IMR-90 (cell line): ENCODE data around the gene HARS1. TPM values are rescaled to one million over a fixed set of nuclear protein-coding genes. Genes with fewer than 3 reads are reported as not detected.

Experiments used
- ATAC-seq: fragments of 200-7000 bp; cut with Tn5 transposase; 2 replicates; pipeline ENCODE4 v1.9.1; 2020; ENCODE audit warnings: low read depth, mild to moderate bottlenecking, moderate library complexity
- BruUV-seq: library from RNA; stranded (reverse); fragments of 400-500 nt; replicated peaks from 2 replicates; lab custom pipeline; 2021; lab: Mats Ljungman, UMichigan
- CTCF ChIA-PET: fragments of 300-600 bp; formaldehyde crosslinking; extraction: SDS; loops from one replicate; lab custom pipeline; 2021; ENCODE audit warnings: antibody characterized with exemption; lab: Yijun Ruan, JAX
- POLR2A ChIA-PET: fragments of 300-600 bp; sonication (Branson Sonifier 250); formaldehyde crosslinking; loops from one replicate; lab custom pipeline; 2022; ENCODE audit warnings: antibody characterized with exemption; ENCODE audit not compliant: unreplicated experiment; lab: Charles Lee
- DNase-seq: peaks from one replicate; pipeline ENCODE4 v3.0.0; 2013
- H2AFZ ChIP-seq: replicated peaks from 2 replicates; pipeline ENCODE3; 2013; ENCODE audit warnings: low read length, mild to moderate bottlenecking; ENCODE audit not compliant: poor library complexity
- H2AK5ac ChIP-seq: 2 replicates; pipeline ENCODE4 v1.6.1; 2013; ENCODE audit warnings: low read depth, low read length, inconsistent platforms
- H2AK9ac ChIP-seq: replicated peaks from 2 replicates; pipeline ENCODE3; 2013; ENCODE audit warnings: mild to moderate bottlenecking, low read depth, low read length, moderate library complexity; ENCODE audit not compliant: poor library complexity
- H2BK120ac ChIP-seq: 2 replicates; pipeline ENCODE4 v1.6.1; 2013; ENCODE audit warnings: low read depth, low read length, inconsistent platforms
- H2BK15ac ChIP-seq: 3 replicates; pipeline ENCODE4 v1.6.1; 2013; ENCODE audit warnings: low read depth, low read length, inconsistent platforms
- H2BK20ac ChIP-seq: 2 replicates; pipeline ENCODE4 v1.6.1; 2013; ENCODE audit warnings: low read depth, mild to moderate bottlenecking, inconsistent platforms, low read length, moderate library complexity
- H2BK5ac ChIP-seq: 2 replicates; pipeline ENCODE4 v1.6.1; 2013; ENCODE audit warnings: mild to moderate bottlenecking, low read depth, low read length, inconsistent platforms; ENCODE audit not compliant: poor library complexity, severe bottlenecking
- H3K14ac ChIP-seq: replicated peaks from 2 replicates; pipeline ENCODE4 v1.6.1; 2013; ENCODE audit warnings: low read depth, low read length, inconsistent platforms
- H3K18ac ChIP-seq: 2 replicates; pipeline ENCODE4 v1.6.1; 2013; ENCODE audit warnings: low read depth, low read length, control low read depth
- H3K23ac ChIP-seq: 2 replicates; pipeline ENCODE4 v1.6.1; 2013; ENCODE audit warnings: low read depth, low read length, inconsistent platforms
- H3K27ac ChIP-seq: 2 replicates; pipeline ENCODE4 v1.5.1; 2013; ENCODE audit warnings: mild to moderate bottlenecking, control low read depth, low read length; ENCODE audit not compliant: insufficient read depth
- H3K27me3 ChIP-seq: 2 replicates; pipeline ENCODE4 v1.6.1; 2013; ENCODE audit warnings: low read length; ENCODE audit not compliant: control insufficient read depth, insufficient read depth
- H3K36me3 ChIP-seq: 2 replicates; pipeline ENCODE4 v1.6.1; 2013; ENCODE audit warnings: low read length, mixed read lengths; ENCODE audit not compliant: control insufficient read depth, insufficient read depth
- H3K4ac ChIP-seq: 2 replicates; pipeline ENCODE4 v1.6.1; 2013; ENCODE audit warnings: low read depth, low read length, inconsistent platforms
- H3K4me1 ChIP-seq: 2 replicates; pipeline ENCODE4 v1.6.1; 2013; ENCODE audit warnings: low read length, mixed read lengths; ENCODE audit not compliant: control insufficient read depth, insufficient read depth
- H3K4me2 ChIP-seq: 2 replicates; pipeline ENCODE4 v1.6.1; 2013; ENCODE audit warnings: low read depth, mild to moderate bottlenecking, control low read depth, low read length, moderate library complexity
- H3K4me3 ChIP-seq: 2 replicates; pipeline ENCODE4 v1.5.1; 2013; ENCODE audit warnings: low read depth, mild to moderate bottlenecking, control low read depth, low read length, moderate library complexity; ENCODE audit not compliant: insufficient read depth
- H3K56ac ChIP-seq: 2 replicates; pipeline ENCODE4 v1.6.1; 2013; ENCODE audit warnings: low read length, inconsistent platforms; ENCODE audit not compliant: insufficient read depth; ENCODE audit errors: extremely low read depth
- H3K79me1 ChIP-seq, 2 experiments: 2 replicates each; pipeline ENCODE4 v1.6.1; 2013; ENCODE audit warnings: low read length in 2 of 2, inconsistent platforms in 1 of 2, low read depth in 1 of 2
- H3K9ac ChIP-seq: 2 replicates; pipeline ENCODE4 v1.6.1; 2013; ENCODE audit warnings: low read depth, low read length, control low read depth
- H3K9me1 ChIP-seq: 2 replicates; pipeline ENCODE4 v1.6.1; 2013; ENCODE audit warnings: low read length, inconsistent platforms; ENCODE audit not compliant: insufficient read depth
- H3K9me3 ChIP-seq: 2 replicates; pipeline ENCODE4 v1.6.1; 2013; ENCODE audit warnings: low read length; ENCODE audit not compliant: control insufficient read depth, insufficient read depth
- H4K20me1 ChIP-seq: 2 replicates; pipeline ENCODE4 v1.6.1; 2013; ENCODE audit warnings: low read length, inconsistent platforms; ENCODE audit not compliant: insufficient read depth
- H4K5ac ChIP-seq: 2 replicates; pipeline ENCODE4 v1.6.1; 2013; ENCODE audit warnings: mild to moderate bottlenecking, low read depth, low read length, control low read depth
- H4K8ac ChIP-seq, 2 experiments: 2 replicates each; pipeline ENCODE4 v1.6.1; 2013; ENCODE audit warnings: low read depth in 2 of 2, low read length in 2 of 2, control low read depth in 1 of 2, inconsistent platforms in 1 of 2
- H4K91ac ChIP-seq: 2 replicates; pipeline ENCODE4 v1.6.1; 2013; ENCODE audit warnings: low read depth, low read length, inconsistent platforms; ENCODE audit not compliant: insufficient read depth
- BHLHE40 ChIP-seq: fragments of 150-350 bp; IDR thresholded peaks from 2 replicates; pipeline ENCODE4 v1.6.1; 2016; ENCODE audit warnings: mild to moderate bottlenecking, low read depth, low read length
- CEBPB ChIP-seq: IDR thresholded peaks from 2 replicates; pipeline ENCODE4 v1.6.1; 2012; ENCODE audit warnings: low read depth, low read length, improper control_type of control experiment
- CHD1 ChIP-seq: IDR thresholded peaks from 2 replicates; pipeline ENCODE4 v1.6.1; 2012; ENCODE audit warnings: low read depth, low read length, improper control_type of control experiment
- ELK1 ChIP-seq: fragments of 150-350 bp; IDR thresholded peaks from 2 replicates; pipeline ENCODE4 v1.6.1; 2016; ENCODE audit warnings: low read depth, mild to moderate bottlenecking, low read length, moderate library complexity, borderline replicate concordance
- FOS ChIP-seq: fragments of 150-350 bp; IDR thresholded peaks from 2 replicates; pipeline ENCODE4 v1.6.1; 2016; ENCODE audit warnings: low read depth, low read length
- MAFK ChIP-seq: IDR thresholded peaks from 2 replicates; pipeline ENCODE4 v1.6.1; 2012; ENCODE audit warnings: low read depth, low read length, improper control_type of control experiment
- MAZ ChIP-seq: IDR thresholded peaks from 2 replicates; pipeline ENCODE4 v1.6.1; 2012; ENCODE audit warnings: low read depth, mild to moderate bottlenecking, low read length, improper control_type of control experiment, moderate library complexity, borderline replicate concordance
- MXI1 ChIP-seq: IDR thresholded peaks from 2 replicates; pipeline ENCODE4 v1.6.1; 2012; ENCODE audit warnings: low read depth, mild to moderate bottlenecking, low read length, moderate library complexity, borderline replicate concordance
- NFE2L2 ChIP-seq: fragments of 150-350 bp; IDR thresholded peaks from 2 replicates; pipeline ENCODE4 v1.6.1; 2016; ENCODE audit warnings: low read depth, mild to moderate bottlenecking, low read length
- POLR2A ChIP-seq: IDR thresholded peaks from 2 replicates; pipeline ENCODE4 v1.6.1; 2012; ENCODE audit warnings: mild to moderate bottlenecking, low read depth, low read length
- RAD21 ChIP-seq: IDR thresholded peaks from 2 replicates; pipeline ENCODE4 v1.6.1; 2012; ENCODE audit warnings: low read length, improper control_type of control experiment
- RCOR1 ChIP-seq: IDR thresholded peaks from 2 replicates; pipeline ENCODE4 v1.6.1; 2012; ENCODE audit warnings: mild to moderate bottlenecking, low read length, improper control_type of control experiment; ENCODE audit not compliant: insufficient replicate concordance
- RFX5 ChIP-seq: IDR thresholded peaks from 2 replicates; pipeline ENCODE4 v1.8.0; 2012; ENCODE audit warnings: low read depth, mild to moderate bottlenecking, low read length, moderate library complexity
- SMC3 ChIP-seq: fragments of 150-350 bp; IDR thresholded peaks from 2 replicates; pipeline ENCODE4 v1.6.1; 2016; ENCODE audit warnings: low read depth, mild to moderate bottlenecking, antibody characterized with exemption, low read length, moderate library complexity
- WGBS, 2 experiments: methylation state at CpG; one replicate each; pipeline versions ENCODE4 v1.1.5 to v1.1.7; 2013; ENCODE audit warnings: missing lambda C conversion rate in 2 of 2; ENCODE audit not compliant: insufficient read length in 1 of 2; ENCODE audit errors: extremely low coverage in 2 of 2; 5-methylcytosine and 5-hydroxymethylcytosine counted together
- dilution Hi-C: fragments of 300-500 bp; cut with HindIII; formaldehyde crosslinking; loops from one replicate; pipeline ENCODE4 v1.14.3; 2018; ENCODE audit warnings: low sequenced_read_pairs; ENCODE audit not compliant: unreplicated experiment
- in situ Hi-C: fragments of 300-500 bp; cut with MboI; formaldehyde crosslinking; loops from 3 replicates; pipeline ENCODE4 v1.14.3; 2019; ENCODE audit warnings: low sequenced_read_pairs, inconsistent platforms, mixed read lengths
- intact Hi-C: fragments of 100-400 bp; cut with micrococcal nuclease; formaldehyde crosslinking; loops from 2 replicates; pipeline ENCODE4 v1.10.0; 2022
- polyA plus RNA-seq, 3 experiments: library from polyadenylated mRNA; depleted of rRNA; stranded (reverse); fragments of >200 nt; gene quantifications; 2 replicates each; pipeline ENCODE4 v1.2.3, GENCODE V29; 2012; ENCODE audit warnings: low replicate concordance in 1 of 3
- total RNA-seq: library from RNA; depleted of rRNA; stranded (reverse); fragments of >200 nt; gene quantifications from 2 replicates; pipeline ENCODE4 v1.2.3, GENCODE V29; 2012
- TF ChIP-seq, protein P1 (sequence below): fragments of 150-350 bp; IDR thresholded peaks from 2 replicates; pipeline ENCODE4 v1.6.1; 2017; ENCODE audit warnings: mild to moderate bottlenecking, antibody characterized with exemption, low read length, low read depth
- TF ChIP-seq, protein P2 (sequence below): conservative IDR thresholded peaks from 2 replicates; pipeline ENCODE4 v1.5.1; 2012; ENCODE audit warnings: mild to moderate bottlenecking, low read depth, low read length, improper control_type of control experiment

The HARS1 gene
- total and polyA plus RNA-seq, 2 of the 4 experiments (the other 2 are of a cell fraction): 97.6 to 141 TPM

- Histone ChIP-seq H3K4me3 (no peak overlapping the region), H2AK5ac (no peak overlapping the region), H3K9me3 (no peaks in the 10 kb centered on the region; the same call in 1 of the 2 replicates), H2BK20ac (no peak overlapping the region), H3K4me2 (no peak overlapping the region), H4K8ac (no peak overlapping the region), H2BK5ac (no peak overlapping the region), H3K79me1 (no peaks in the 10 kb centered on the region), H3K36me3 (no peaks in the 10 kb centered on the region), H4K20me1 (no peaks in the 10 kb centered on the region), H2AFZ (no peak overlapping the region), H3K27me3 (peaks cover 16% of the 10 kb centered on the region), H3K4me1 (peaks cover 5% of the 10 kb centered on the region; the same call in 1 of the 2 replicates), H3K27ac (no peak overlapping the region), H3K18ac (no peak overlapping the region), H2BK15ac (no peak overlapping the region), H3K56ac (no peak overlapping the region), H3K9me1 (no peaks in the 10 kb centered on the region), H2AK9ac (no peak overlapping the region), H3K4ac (no peak overlapping the region), H4K91ac (no peak overlapping the region), H4K5ac (no peak overlapping the region), H3K14ac (no peak overlapping the region), H2BK120ac (no peak overlapping the region), H3K9ac (no peak overlapping the region), H3K23ac (no peak overlapping the region)
- in situ Hi-C loops (no loop called here), dilution Hi-C loops (no loop called here), intact Hi-C loops (no loop called here)
- DNase-seq (no peak), ATAC-seq (no peak)
- no CpG with 5 or more reads among the region's 1 CpG for WGBS, 2 experiments
- no TSS peak for BruUV-seq
- POLR2A ChIA-PET: no interaction called here
- TF ChIP-seq RAD21 (no peak), RCOR1 (no peak), FOS (no peak), CHD1 (no peak), MXI1 (no peak), ELK1 (no peak), NFE2L2 (no peak), POLR2A (no peak), BHLHE40 (no peak), MAZ (no peak), CEBPB (no peak), RFX5 (no peak), MAFK (no peak), SMC3 (no peak)
- TF ChIP-seq, protein P1, sequence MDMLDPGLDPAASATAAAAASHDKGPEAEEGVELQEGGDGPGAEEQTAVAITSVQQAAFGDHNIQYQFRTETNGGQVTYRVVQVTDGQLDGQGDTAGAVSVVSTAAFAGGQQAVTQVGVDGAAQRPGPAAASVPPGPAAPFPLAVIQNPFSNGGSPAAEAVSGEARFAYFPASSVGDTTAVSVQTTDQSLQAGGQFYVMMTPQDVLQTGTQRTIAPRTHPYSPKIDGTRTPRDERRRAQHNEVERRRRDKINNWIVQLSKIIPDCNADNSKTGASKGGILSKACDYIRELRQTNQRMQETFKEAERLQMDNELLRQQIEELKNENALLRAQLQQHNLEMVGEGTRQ: no peak
- TF ChIP-seq, protein P2, sequence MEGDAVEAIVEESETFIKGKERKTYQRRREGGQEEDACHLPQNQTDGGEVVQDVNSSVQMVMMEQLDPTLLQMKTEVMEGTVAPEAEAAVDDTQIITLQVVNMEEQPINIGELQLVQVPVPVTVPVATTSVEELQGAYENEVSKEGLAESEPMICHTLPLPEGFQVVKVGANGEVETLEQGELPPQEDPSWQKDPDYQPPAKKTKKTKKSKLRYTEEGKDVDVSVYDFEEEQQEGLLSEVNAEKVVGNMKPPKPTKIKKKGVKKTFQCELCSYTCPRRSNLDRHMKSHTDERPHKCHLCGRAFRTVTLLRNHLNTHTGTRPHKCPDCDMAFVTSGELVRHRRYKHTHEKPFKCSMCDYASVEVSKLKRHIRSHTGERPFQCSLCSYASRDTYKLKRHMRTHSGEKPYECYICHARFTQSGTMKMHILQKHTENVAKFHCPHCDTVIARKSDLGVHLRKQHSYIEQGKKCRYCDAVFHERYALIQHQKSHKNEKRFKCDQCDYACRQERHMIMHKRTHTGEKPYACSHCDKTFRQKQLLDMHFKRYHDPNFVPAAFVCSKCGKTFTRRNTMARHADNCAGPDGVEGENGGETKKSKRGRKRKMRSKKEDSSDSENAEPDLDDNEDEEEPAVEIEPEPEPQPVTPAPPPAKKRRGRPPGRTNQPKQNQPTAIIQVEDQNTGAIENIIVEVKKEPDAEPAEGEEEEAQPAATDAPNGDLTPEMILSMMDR: no peak
- CTCF ChIA-PET: no interaction called here
These were observed 62.5 kb downstream of the HARS1 start for GRCh38 chr5:140628711-140629110.
